BLaER1 (cell line): ENCODE data around the gene ANKRD31.

Experiments
- H3K27ac ChIP-seq: shearing (Covaris generic); formaldehyde crosslinking; 2 replicates; pipeline ENCODE4 v1.8.1; 2022
- H3K27me3 ChIP-seq: shearing (Covaris generic); formaldehyde crosslinking; 2 replicates; pipeline ENCODE4 v1.8.1; 2022
- H3K36me3 ChIP-seq: shearing (Covaris generic); formaldehyde crosslinking; 2 replicates; pipeline ENCODE4 v1.8.1; 2022
- H3K4me1 ChIP-seq: shearing (Covaris generic); formaldehyde crosslinking; 2 replicates; pipeline ENCODE4 v1.8.1; 2022
- H3K4me2 ChIP-seq: shearing (Covaris generic); formaldehyde crosslinking; 2 replicates; pipeline ENCODE4 v1.8.1; 2022
- H3K4me3 ChIP-seq: shearing (Covaris generic); formaldehyde crosslinking; 2 replicates; pipeline ENCODE4 v1.8.1; 2022
- H3K9ac ChIP-seq: shearing (Covaris generic); formaldehyde crosslinking; 2 replicates; pipeline ENCODE4 v1.8.1; 2022
- H3K9me3 ChIP-seq: shearing (Covaris generic); formaldehyde crosslinking; 2 replicates; pipeline ENCODE4 v1.8.1; 2022
- H4K20me1 ChIP-seq: shearing (Covaris generic); formaldehyde crosslinking; 2 replicates; pipeline ENCODE4 v1.8.1; 2022
- Cebpa-rat ChIP-seq: shearing (Covaris generic); IDR thresholded peaks from 2 replicates; pipeline ENCODE4 v1.8.1; 2022

Gene ANKRD31, protein sequence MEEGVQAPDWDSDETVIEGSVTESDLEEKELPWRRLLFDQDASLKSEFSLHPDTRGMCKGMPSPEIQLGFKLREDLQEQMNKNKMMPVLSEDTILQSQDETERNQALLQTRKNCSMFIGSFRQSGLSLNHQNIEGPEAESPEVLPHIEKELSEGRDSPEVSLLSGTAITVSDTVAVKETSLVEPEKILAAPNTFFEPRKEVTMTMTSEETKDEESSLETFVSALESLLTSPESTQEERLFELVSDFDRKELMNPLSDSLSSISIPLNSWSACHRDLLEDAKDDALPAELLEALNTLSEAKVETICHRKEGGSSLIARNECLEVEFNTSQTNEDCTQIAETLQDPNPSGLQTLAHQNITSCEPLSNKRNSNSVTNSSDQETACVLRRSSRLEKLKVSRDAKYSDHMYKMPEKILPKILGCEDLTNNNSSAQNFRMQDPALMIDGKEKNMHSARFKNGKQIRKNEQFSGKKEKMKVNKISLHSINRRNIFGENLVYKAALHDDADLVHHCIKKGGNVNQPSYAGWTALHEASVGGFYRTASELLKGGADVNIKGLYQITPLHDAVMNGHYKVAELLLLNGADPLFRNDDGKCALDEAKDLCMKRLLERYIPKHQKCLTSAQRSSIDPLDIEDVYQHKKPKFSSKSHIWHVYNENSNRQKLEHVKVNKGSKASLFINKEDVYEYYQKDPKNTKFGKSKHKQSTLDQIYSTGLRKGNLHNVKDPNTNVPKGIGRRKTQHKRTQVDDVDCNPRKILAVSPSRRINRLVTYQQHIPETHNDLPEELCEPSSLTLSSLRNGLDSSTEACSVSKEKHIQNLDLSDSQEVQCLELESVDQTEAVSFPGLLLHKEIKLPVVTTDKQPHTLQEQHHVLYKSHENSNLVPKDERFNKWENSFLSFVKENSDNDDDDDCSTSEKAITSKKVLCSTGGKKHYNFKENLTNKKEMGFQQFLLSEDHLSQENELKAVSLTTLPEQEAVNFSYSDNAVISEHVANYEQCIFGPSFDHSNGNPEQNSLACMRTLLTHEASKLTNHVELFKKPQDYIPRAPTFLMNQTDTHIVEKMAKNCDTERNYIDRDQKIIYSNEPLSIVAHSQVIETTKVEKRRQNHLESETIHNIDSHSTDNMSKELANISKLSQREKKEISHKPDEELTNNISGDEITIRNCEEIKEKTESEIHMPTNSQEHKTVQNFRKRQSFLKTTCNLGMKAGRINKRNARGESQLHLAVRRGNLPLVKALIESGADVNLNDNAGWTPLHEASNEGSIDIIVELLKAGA (N-terminal part only)

GRCh38 chr5:75236322-75237316, at the start of gene ANKRD31:
Gene ANKRD31 (minus strand): TSS chr5:75236878. CDS start chr5:75236686, 192 bp downstream.
- H3K36me3 ChIP-seq, result no peaks in the 10 kb centered on the region
- peaks cover 8% of the 10 kb centered on the region for H3K9me3 ChIP-seq
- no peaks in the 10 kb centered on the region for H4K20me1 ChIP-seq
- H3K9ac ChIP-seq, result peak within 1 kb of the TSS; percentile 66
- H3K27ac ChIP-seq, result peak within 1 kb of the TSS; percentile 24; the same call in 1 of the 2 replicates
- no peaks in the 10 kb centered on the region for H3K4me1 ChIP-seq
- TF ChIP-seq Cebpa-rat, result no peak
- peak within 1 kb of the TSS; percentile 69 for H3K4me3 ChIP-seq
- H3K27me3 ChIP-seq, result no peaks in the 10 kb centered on the region
- H3K4me2 ChIP-seq, result peak within 1 kb of the TSS; percentile 75

- no peaks in the 10 kb centered on the region for H3K36me3 ChIP-seq
- no peaks in the 10 kb centered on the region for H3K4me1 ChIP-seq
- no peak overlapping the region for H3K27ac ChIP-seq
- no peak overlapping the region for H3K9ac ChIP-seq
- no peaks in the 10 kb centered on the region for H3K27me3 ChIP-seq
- no peak overlapping the region for H3K4me2 ChIP-seq
- H3K4me3 ChIP-seq, result no peak overlapping the region
- H3K9me3 ChIP-seq, result peaks cover 5% of the 10 kb centered on the region
- no peak for TF ChIP-seq Cebpa-rat
- H4K20me1 ChIP-seq, result no peaks in the 10 kb centered on the region
Measured at GRCh38 chr5:75286211-75286773, 49.6 kb upstream of the ANKRD31 start.

GRCh38 chr5:75282581-75282980, 45.9 kb upstream of the ANKRD31 start:
- H4K20me1 ChIP-seq, result no peaks in the 10 kb centered on the region
- no peak overlapping the region for H3K27ac ChIP-seq
- H3K9me3 ChIP-seq, result no peaks in the 10 kb centered on the region
- no peaks in the 10 kb centered on the region for H3K4me1 ChIP-seq
- H3K27me3 ChIP-seq, result no peaks in the 10 kb centered on the region
- TF ChIP-seq Cebpa-rat, result no peak
- H3K4me2 ChIP-seq, result no peak overlapping the region
- no peak overlapping the region for H3K4me3 ChIP-seq
- no peak overlapping the region for H3K9ac ChIP-seq
- H3K36me3 ChIP-seq, result no peaks in the 10 kb centered on the region

GRCh38 chr5:75281716-75282465, 45.2 kb upstream of the ANKRD31 start:
- no peaks in the 10 kb centered on the region for H3K36me3 ChIP-seq
- H4K20me1 ChIP-seq, result no peaks in the 10 kb centered on the region
- no peaks in the 10 kb centered on the region for H3K9me3 ChIP-seq
- no peak overlapping the region for H3K4me2 ChIP-seq
- no peak overlapping the region for H3K4me3 ChIP-seq
- H3K9ac ChIP-seq, result no peak overlapping the region
- H3K4me1 ChIP-seq, result no peaks in the 10 kb centered on the region
- no peaks in the 10 kb centered on the region for H3K27me3 ChIP-seq
- TF ChIP-seq Cebpa-rat, result no peak
- H3K27ac ChIP-seq, result no peak overlapping the region

- no peaks in the 10 kb centered on the region for H3K27me3 ChIP-seq
- no peak overlapping the region for H3K4me3 ChIP-seq
- H3K36me3 ChIP-seq, result no peaks in the 10 kb centered on the region
- H3K4me1 ChIP-seq, result no peaks in the 10 kb centered on the region
- TF ChIP-seq Cebpa-rat, result no peak
- no peak overlapping the region for H3K4me2 ChIP-seq
- no peaks in the 10 kb centered on the region for H3K9me3 ChIP-seq
- H3K9ac ChIP-seq, result no peak overlapping the region
- no peaks in the 10 kb centered on the region for H4K20me1 ChIP-seq
- H3K27ac ChIP-seq, result no peak overlapping the region
Measured at GRCh38 chr5:75279321-75279720, 42.6 kb upstream of the ANKRD31 start.

DNA sequence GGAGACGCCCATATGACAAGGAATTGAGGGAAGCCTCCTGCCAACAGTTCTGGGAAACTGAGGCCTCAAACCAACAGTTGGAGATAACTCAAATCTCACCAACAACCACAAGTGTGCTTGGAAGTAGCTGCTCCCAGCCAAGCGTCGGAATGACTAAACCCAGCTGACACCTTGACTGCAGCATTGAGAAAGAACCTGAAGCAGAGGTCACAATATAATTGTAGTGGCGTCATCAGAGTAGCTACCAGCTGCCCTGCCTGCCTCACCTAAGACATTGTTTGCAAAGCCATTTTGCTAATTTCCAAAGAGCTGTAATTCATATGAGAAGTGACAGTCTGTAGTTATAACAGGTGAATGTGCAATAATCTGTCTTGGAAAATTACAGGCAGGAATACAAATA, 40.8 kb upstream of the ANKRD31 start:
- Histone ChIP-seq H3K36me3 (no peaks in the 10 kb centered on the region), H3K9ac (no peak overlapping the region), H3K9me3 (peaks cover 11% of the 10 kb centered on the region; the same call in 1 of the 2 replicates), H3K4me2 (no peak overlapping the region), H3K27ac (no peak overlapping the region), H3K4me1 (no peaks in the 10 kb centered on the region), H3K27me3 (no peaks in the 10 kb centered on the region), H4K20me1 (no peaks in the 10 kb centered on the region), H3K4me3 (no peak overlapping the region)
- TF ChIP-seq Cebpa-rat, result no peak

DNA sequence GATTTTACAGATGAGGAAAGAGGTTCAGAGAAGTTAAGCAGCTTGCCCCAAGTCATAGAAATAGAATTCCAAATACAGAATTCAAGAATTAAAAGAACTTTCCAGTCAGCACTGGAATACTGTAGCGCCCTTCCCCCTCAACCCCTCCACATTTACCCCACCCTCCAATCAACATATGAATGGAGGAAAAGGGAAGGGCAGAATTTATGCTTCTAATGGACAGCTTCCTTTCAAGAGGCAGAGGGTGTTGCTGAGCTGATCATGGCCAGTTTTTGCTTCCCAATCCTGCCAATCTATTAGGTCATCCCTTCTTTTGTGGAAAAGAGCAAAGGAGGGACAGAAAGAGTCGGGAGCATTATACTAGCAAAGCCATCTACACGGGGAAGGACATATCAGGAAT, 39.1 kb upstream of the ANKRD31 start:
- H3K9me3 ChIP-seq, result peaks cover 19% of the 10 kb centered on the region
- no peak overlapping the region for H3K27ac ChIP-seq
- H3K4me2 ChIP-seq, result no peak overlapping the region
- no peaks in the 10 kb centered on the region for H3K36me3 ChIP-seq
- no peak overlapping the region for H3K4me3 ChIP-seq
- H3K27me3 ChIP-seq, result no peaks in the 10 kb centered on the region
- no peak overlapping the region for H3K9ac ChIP-seq
- TF ChIP-seq Cebpa-rat, result no peak
- H4K20me1 ChIP-seq, result no peaks in the 10 kb centered on the region
- H3K4me1 ChIP-seq, result no peaks in the 10 kb centered on the region

DNA sequence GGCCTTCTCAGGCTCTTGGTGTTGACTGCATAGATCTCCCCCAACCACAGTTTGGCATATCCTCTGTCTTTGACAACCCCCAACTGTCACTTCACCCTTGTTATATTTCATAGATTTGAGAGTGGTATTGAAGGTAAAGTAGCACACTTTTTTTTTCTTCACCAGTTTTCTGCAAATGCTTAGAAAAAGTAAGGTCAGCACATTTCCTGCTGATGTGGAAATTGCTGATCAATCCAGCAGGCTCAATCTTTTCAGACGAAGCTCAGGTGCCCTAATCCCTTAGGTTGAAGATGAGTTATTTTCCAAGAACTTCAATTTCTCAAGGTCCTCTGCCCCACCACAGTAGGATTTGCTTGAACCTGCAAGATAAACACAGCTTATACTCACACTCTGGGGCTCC, 38.5 kb upstream of the ANKRD31 start:
- no peak for TF ChIP-seq Cebpa-rat
- H3K4me2 ChIP-seq, result no peak overlapping the region
- H3K4me3 ChIP-seq, result no peak overlapping the region
- no peak overlapping the region for H3K9ac ChIP-seq
- H3K4me1 ChIP-seq, result no peaks in the 10 kb centered on the region
- peaks cover 25% of the 10 kb centered on the region for H3K9me3 ChIP-seq
- H3K36me3 ChIP-seq, result no peaks in the 10 kb centered on the region
- no peaks in the 10 kb centered on the region for H3K27me3 ChIP-seq
- no peak overlapping the region for H3K27ac ChIP-seq
- no peaks in the 10 kb centered on the region for H4K20me1 ChIP-seq
